MCF 10A (cell line): ENCODE data around the gene PMVK. TPM values are rescaled to one million over a fixed set of nuclear protein-coding genes. Genes with fewer than 3 reads are reported as not detected.

ENCODE experiments used
- BruUV-seq: library from RNA; stranded (reverse); fragments of 400-500 nt; replicated peaks from 2 replicates; lab custom pipeline; 2021; lab: Mats Ljungman, UMichigan
- CTCF ChIA-PET: fragments of 300-600 bp; sonication (Branson Sonifier 250); formaldehyde crosslinking; extraction: SDS; loops from one replicate; lab custom pipeline; 2021; ENCODE audit warnings: antibody characterized with exemption, inconsistent platforms; lab: Yijun Ruan, JAX
- POLR2A ChIA-PET: fragments of 300-600, 350-650 bp; sonication (Branson Sonifier 250); formaldehyde crosslinking; extraction: SDS; loops from one replicate; lab custom pipeline; 2020; ENCODE audit warnings: antibody characterized with exemption, inconsistent platforms; lab: Yijun Ruan, JAX
- DNase-seq: peaks from one replicate; pipeline ENCODE4 v3.0.0-alpha.2; 2018; ENCODE audit not compliant: unreplicated experiment
- H3K27ac Mint-ChIP-seq: one replicate; pipeline ENCODE4 v1.8.0; 2022; ENCODE audit warnings: mild to moderate bottlenecking, low read depth, mixed read lengths; ENCODE audit not compliant: unreplicated experiment
- H3K27me3 Mint-ChIP-seq: one replicate; pipeline ENCODE4 v1.8.0; 2022; ENCODE audit warnings: mixed read lengths; ENCODE audit not compliant: insufficient read depth, unreplicated experiment
- H3K36me3 Mint-ChIP-seq: one replicate; pipeline ENCODE4 v1.8.0; 2022; ENCODE audit warnings: mild to moderate bottlenecking, moderate library complexity, mixed read lengths; ENCODE audit not compliant: insufficient read depth, unreplicated experiment
- H3K4me1 Mint-ChIP-seq: one replicate; pipeline ENCODE4 v1.8.0; 2022; ENCODE audit warnings: mixed read lengths; ENCODE audit not compliant: insufficient read depth, unreplicated experiment
- H3K4me3 Mint-ChIP-seq: one replicate; pipeline ENCODE4 v1.8.0; 2022; ENCODE audit warnings: mild to moderate bottlenecking, moderate library complexity, mixed read lengths; ENCODE audit not compliant: unreplicated experiment
- H3K9me3 Mint-ChIP-seq: one replicate; pipeline ENCODE4 v1.8.0; 2022; ENCODE audit warnings: mixed read lengths; ENCODE audit not compliant: unreplicated experiment
- CTCF ChIP-seq: fragments of 200-600 bp; IDR thresholded peaks from one replicate; pipeline ENCODE4 v1.8.0; 2022; ENCODE audit warnings: antibody characterized with exemption, mild to moderate bottlenecking; ENCODE audit not compliant: unreplicated experiment
- intact Hi-C: fragments of 100-400 bp; cut with micrococcal nuclease; formaldehyde crosslinking; loops from 2 replicates; pipeline ENCODE4 v1.14.1; 2022
- total RNA-seq: library from RNA; stranded (reverse); gene quantifications from 2 replicates; pipeline ENCODE4 v1.2.3, GENCODE V29; 2022

Gene PMVK
- total RNA-seq, 1 experiment from 2014 or later = 68.9 TPM

DNA sequence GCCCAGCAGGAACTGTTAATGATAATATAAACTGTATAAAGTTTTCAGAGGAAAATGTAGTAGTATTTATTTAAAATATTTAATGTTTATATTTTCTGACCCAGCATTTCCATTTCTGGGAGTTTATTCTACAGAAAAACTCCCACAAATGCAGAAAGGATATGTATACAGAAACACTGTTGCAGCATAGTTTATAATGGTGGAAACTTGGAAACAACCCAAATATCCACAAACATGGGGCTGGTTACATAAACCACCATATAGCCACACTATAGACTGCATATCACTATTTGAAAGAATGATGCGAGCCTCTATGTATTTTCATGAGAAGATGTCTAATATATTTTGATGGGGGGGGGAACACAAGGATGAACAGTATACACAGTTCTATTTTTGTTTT is 34.9 kb downstream of the PMVK start:
- no peaks in the 10 kb centered on the region for H3K9me3 Mint-ChIP-seq
- H3K4me3 Mint-ChIP-seq = no peak overlapping the region
- no peak for DNase-seq
- no peak overlapping the region for H3K27ac Mint-ChIP-seq
- H3K4me1 Mint-ChIP-seq = no peaks in the 10 kb centered on the region
- POLR2A ChIA-PET = no interaction called here
- intact Hi-C loops = no loop called here
- no peak for TF ChIP-seq CTCF
- H3K27me3 Mint-ChIP-seq = peaks cover 24% of the 10 kb centered on the region
- H3K36me3 Mint-ChIP-seq = no peaks in the 10 kb centered on the region
- CTCF ChIA-PET = interaction anchor here (0.6 to 1.5 kb wide), 3 partner anchors 141 to 736 kb away, joined by 3 to 4 read pairs (median 3); no protein-coding TSS in a partner anchor
- BruUV-seq = no TSS peak

GRCh38 chr1:154899041-154899440 is 37.5 kb downstream of the PMVK start:
- H3K36me3 Mint-ChIP-seq = no peaks in the 10 kb centered on the region
- TF ChIP-seq CTCF = no peak
- no peaks in the 10 kb centered on the region for H3K9me3 Mint-ChIP-seq
- H3K27me3 Mint-ChIP-seq = peaks cover 39% of the 10 kb centered on the region
- H3K27ac Mint-ChIP-seq = no peak overlapping the region
- DNase-seq = no peak
- BruUV-seq = no TSS peak
- intact Hi-C loops = no loop called here
- no peak overlapping the region for H3K4me3 Mint-ChIP-seq
- no peaks in the 10 kb centered on the region for H3K4me1 Mint-ChIP-seq
- ChIA-PET POLR2A (no interaction called here), CTCF (no interaction called here)

DNA sequence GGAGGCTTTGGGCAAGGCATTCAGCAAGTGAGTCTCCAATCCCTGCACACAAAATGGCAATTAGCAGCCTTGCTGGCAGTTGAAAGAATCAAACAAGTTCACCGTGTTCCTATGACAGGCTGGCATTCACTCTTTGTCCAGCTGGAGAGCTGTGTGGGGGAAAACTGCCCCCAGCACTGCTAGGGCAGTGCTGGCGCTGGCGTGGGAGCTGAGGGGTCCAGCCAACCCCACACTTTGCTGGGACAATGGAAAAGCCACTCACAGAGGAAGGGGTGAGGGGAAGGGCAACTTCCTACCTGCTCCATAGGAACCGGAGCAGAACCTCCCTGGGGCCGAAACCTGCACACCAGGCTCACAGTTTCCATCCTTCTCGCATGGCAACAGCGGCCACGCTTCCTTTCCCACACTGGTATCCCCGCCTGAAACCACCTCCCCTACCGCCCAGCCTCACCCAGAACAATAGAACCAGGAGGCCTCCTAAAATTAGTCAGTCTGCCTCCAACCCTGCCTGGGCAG is 39.7 kb downstream of the PMVK start:
- no peak for TF ChIP-seq CTCF
- no peak for DNase-seq
- Mint-ChIP-seq H3K36me3 (no peaks in the 10 kb centered on the region), H3K4me3 (no peak overlapping the region), H3K27ac (no peak overlapping the region), H3K4me1 (no peaks in the 10 kb centered on the region), H3K9me3 (no peaks in the 10 kb centered on the region), H3K27me3 (peaks cover 42% of the 10 kb centered on the region)
- no TSS peak for BruUV-seq
- CTCF ChIA-PET = interaction anchor here (0.6 to 2.6 kb wide), 6 partner anchors 15 to 822 kb away, joined by 3 to 9 read pairs (median 4); no protein-coding TSS in a partner anchor
- intact Hi-C loops = no loop called here
- POLR2A ChIA-PET = interaction anchor here (0.7 kb wide), 1 partner anchor 41 kb away, joined by 3 read pairs; no protein-coding TSS in a partner anchor

DNA sequence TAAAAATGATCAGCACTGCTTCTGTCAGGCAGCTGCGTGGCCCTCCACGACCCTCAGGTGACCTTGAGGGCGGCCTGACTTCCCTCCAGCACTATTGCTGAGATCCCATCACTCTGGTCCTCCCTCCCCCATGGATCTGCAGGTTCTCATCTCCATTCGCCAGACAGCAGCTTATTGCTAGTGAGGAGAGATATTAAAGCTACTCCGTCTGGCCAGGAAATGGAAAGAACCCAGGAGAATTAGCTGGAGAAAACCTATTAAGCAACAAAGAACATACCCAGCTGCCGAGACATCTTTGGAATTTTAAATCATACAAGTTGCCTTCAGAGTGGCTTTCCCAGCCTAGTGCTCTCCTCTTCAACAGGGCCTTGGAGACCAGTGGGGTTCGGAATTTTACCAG is 40.7 kb downstream of the PMVK start:
- CTCF ChIA-PET = interaction anchor here (0.6 to 2.6 kb wide), 8 partner anchors 14 to 415 kb away, joined by 3 to 9 read pairs (median 4); no protein-coding TSS in a partner anchor
- no TSS peak for BruUV-seq
- no peak overlapping the region for H3K4me3 Mint-ChIP-seq

More for the DNA sequence above, 40.7 kb downstream of the PMVK start:
- no peak for TF ChIP-seq CTCF
- intact Hi-C loops = no loop called here
- Mint-ChIP-seq H3K36me3 (no peaks in the 10 kb centered on the region), H3K27ac (no peak overlapping the region), H3K4me1 (no peaks in the 10 kb centered on the region), H3K9me3 (no peaks in the 10 kb centered on the region), H3K27me3 (peaks cover 53% of the 10 kb centered on the region)
- no peak for DNase-seq
- POLR2A ChIA-PET = interaction anchor here (0.6 kb wide), 3 partner anchors 23 to 1833 kb away, joined by 3 to 4 read pairs (median 3); partner anchors contain the start of gene ISG20L2
